Brain microvascular endothelial cell (primary cell): ENCODE data around the gene ADAMTSL4.

ENCODE experiments used
- DNase-seq: peaks from one replicate; pipeline ENCODE4 v3.0.0-alpha.2; 2020
- H3K27ac ChIP-seq: fragments of 250-450 bp; sonication (Bioruptor Pico); 2 replicates; pipeline ENCODE4 v1.5.1; 2020; ENCODE audit warnings: mild to moderate bottlenecking, moderate library complexity
- H3K27me3 ChIP-seq: fragments of 250-450 bp; sonication (Bioruptor Pico); replicated peaks from 2 replicates; pipeline ENCODE4 v1.5.1; 2020; ENCODE audit warnings: mild to moderate bottlenecking
- H3K36me3 ChIP-seq: fragments of 250-450 bp; sonication (Bioruptor Pico); replicated peaks from 2 replicates; pipeline ENCODE4 v1.5.1; 2020; ENCODE audit warnings: mild to moderate bottlenecking
- H3K4me3 ChIP-seq: 2 replicates; pipeline ENCODE4 v1.5.1; 2011; ENCODE audit warnings: low read depth, mild to moderate bottlenecking, control low read depth, low read length, moderate library complexity
- CTCF ChIP-seq: IDR thresholded peaks from 2 replicates; pipeline ENCODE4 v1.5.1; 2011; ENCODE audit warnings: low read depth, mild to moderate bottlenecking, moderate library complexity, low read length, control low read depth, inconsistent platforms; ENCODE audit errors: missing control alignments
- in situ Hi-C: cut with HindIII; loops from 2 replicates; pipeline ENCODE4 v1.10.0; 2017; ENCODE audit warnings: low sequenced_read_pairs, low pct_ligation_motif_present

ADAMTSL4 gene

GRCh38 chr1:150511985-150512660, 37.1 kb upstream of the ADAMTSL4 start:
- TF ChIP-seq CTCF: no peak
- peaks cover 2% of the 10 kb centered on the region for H3K36me3 ChIP-seq
- H3K4me3 ChIP-seq: no peak overlapping the region
- no peaks in the 10 kb centered on the region for H3K27me3 ChIP-seq
- in situ Hi-C loops: no loop called here
- DNase-seq: no peak
- H3K27ac ChIP-seq: no peak overlapping the region

GRCh38 chr1:150512846-150513245, 36.4 kb upstream of the ADAMTSL4 start:
- TF ChIP-seq CTCF: no peak
- Histone ChIP-seq H3K4me3 (no peak overlapping the region), H3K36me3 (peaks cover 2% of the 10 kb centered on the region), H3K27me3 (no peaks in the 10 kb centered on the region), H3K27ac (no peak overlapping the region)
- DNase-seq: no peak
- in situ Hi-C loops: no loop called here

- in situ Hi-C loops: no loop called here
- no peak overlapping the region for H3K4me3 ChIP-seq
- H3K36me3 ChIP-seq: peaks cover 2% of the 10 kb centered on the region
- DNase-seq: no peak
- H3K27me3 ChIP-seq: no peaks in the 10 kb centered on the region
- no peak for TF ChIP-seq CTCF
- no peak overlapping the region for H3K27ac ChIP-seq
These were observed 35.8 kb upstream of the ADAMTSL4 start for GRCh38 chr1:150513351-150513791.

- in situ Hi-C loops: no loop called here
- Histone ChIP-seq H3K27me3 (no peaks in the 10 kb centered on the region), H3K4me3 (no peak overlapping the region), H3K36me3 (peaks cover 2% of the 10 kb centered on the region), H3K27ac (no peak overlapping the region)
- TF ChIP-seq CTCF: no peak
- DNase-seq: no peak
These were observed 34.9 kb upstream of the ADAMTSL4 start for GRCh38 chr1:150514260-150514659.

GRCh38 chr1:150514913-150515327, 34.3 kb upstream of the ADAMTSL4 start:
- Histone ChIP-seq H3K27ac (no peak overlapping the region), H3K27me3 (no peaks in the 10 kb centered on the region), H3K36me3 (peaks cover 2% of the 10 kb centered on the region), H3K4me3 (peak overlapping the region; percentile 70)
- in situ Hi-C loops: no loop called here
- no peak for TF ChIP-seq CTCF
- no peak for DNase-seq
